ENCODE data around the gene SEMA4D.

The SEMA4D gene

GRCh38 chr9:89395931-89396710 lies 101.8 kb downstream of the SEMA4D start:
- H3K4me1 ChIP-seq (ENCODE audit: control insufficient read depth in 5 of 5, insufficient read depth in 5 of 5, low read length in 5 of 5): peaks cover 0 to 10% (median 0%) of the 10 kb centered on the region in 5 donors

GRCh38 chr9:89394412-89394811 lies 103.5 kb downstream of the SEMA4D start:
- Histone ChIP-seq H3K9ac (ENCODE audit: low read length in 5 of 5) (no peak overlapping the region), H3K36me3 (ENCODE audit: control insufficient read depth in 5 of 5, insufficient read depth in 5 of 5, low read length in 5 of 5) (peaks cover 0 to 26% (median 3%) of the 10 kb centered on the region in 5 donors), H3K4me3 (ENCODE audit: low read depth in 1 of 5, low read length in 5 of 5) (no peak overlapping the region), H3K27me3 (ENCODE audit: control insufficient read depth in 5 of 5, insufficient read depth in 4 of 5, low read length in 5 of 5) (no peaks in the 10 kb centered on the region), H3K27ac (ENCODE audit: low read depth, low read length) (no peak overlapping the region), H3K4me1 (ENCODE audit: control insufficient read depth in 5 of 5, insufficient read depth in 5 of 5, low read length in 5 of 5) (peaks cover 0 to 6% (median 3%) of the 10 kb centered on the region in 5 donors), H3K9me3 (ENCODE audit: control insufficient read depth in 5 of 5, low read length in 5 of 5) (no peaks in the 10 kb centered on the region)

More at GRCh38 chr9:89395931-89396710, 101.8 kb downstream of the SEMA4D start:
- Histone ChIP-seq H3K36me3 (ENCODE audit: control insufficient read depth in 5 of 5, insufficient read depth in 5 of 5, low read length in 5 of 5) (peaks cover 0 to 16% (median 3%) of the 10 kb centered on the region in 5 donors), H3K9ac (ENCODE audit: low read length in 5 of 5) (no peak overlapping the region), H3K9me3 (ENCODE audit: control insufficient read depth in 5 of 5, low read length in 5 of 5) (no peaks in the 10 kb centered on the region), H3K27me3 (ENCODE audit: control insufficient read depth in 5 of 5, insufficient read depth in 4 of 5, low read length in 5 of 5) (no peaks in the 10 kb centered on the region), H3K4me3 (ENCODE audit: low read depth in 1 of 5, low read length in 5 of 5) (no peak overlapping the region), H3K27ac (ENCODE audit: low read depth, low read length) (no peak overlapping the region)

GRCh38 chr9:89391585-89391984 lies 106.3 kb downstream of the SEMA4D start:
- peaks cover 0 to 28% (median 5%) of the 10 kb centered on the region in 5 donors for H3K36me3 ChIP-seq (ENCODE audit: control insufficient read depth in 5 of 5, insufficient read depth in 5 of 5, low read length in 5 of 5)

GRCh38 chr9:89390578-89391116 lies 107.3 kb downstream of the SEMA4D start:
- Histone ChIP-seq H3K27me3 (ENCODE audit: control insufficient read depth in 5 of 5, insufficient read depth in 4 of 5, low read length in 5 of 5) (no peaks in the 10 kb centered on the region), H3K9ac (ENCODE audit: low read length in 5 of 5) (no peak overlapping the region), H3K9me3 (ENCODE audit: control insufficient read depth in 5 of 5, low read length in 5 of 5) (no peaks in the 10 kb centered on the region), H3K4me1 (ENCODE audit: control insufficient read depth in 5 of 5, insufficient read depth in 5 of 5, low read length in 5 of 5) (peaks cover 8 to 27% (median 20%) of the 10 kb centered on the region in 5 donors), H3K27ac (ENCODE audit: low read depth, low read length) (no peak overlapping the region), H3K4me3 (ENCODE audit: low read depth in 1 of 5, low read length in 5 of 5) (no peak overlapping the region), H3K36me3 (ENCODE audit: control insufficient read depth in 5 of 5, insufficient read depth in 5 of 5, low read length in 5 of 5) (peaks cover 0 to 22% (median 2%) of the 10 kb centered on the region in 5 donors)

More at GRCh38 chr9:89391585-89391984, 106.3 kb downstream of the SEMA4D start:
- no peaks in the 10 kb centered on the region for H3K27me3 ChIP-seq (ENCODE audit: control insufficient read depth in 5 of 5, insufficient read depth in 4 of 5, low read length in 5 of 5)
- no peak overlapping the region for H3K4me3 ChIP-seq (ENCODE audit: low read depth in 1 of 5, low read length in 5 of 5)
- no peak overlapping the region for H3K27ac ChIP-seq (ENCODE audit: low read depth, low read length)
- H3K9ac ChIP-seq (ENCODE audit: low read length in 5 of 5): no peak overlapping the region
- peaks cover 8 to 25% (median 20%) of the 10 kb centered on the region in 5 donors for H3K4me1 ChIP-seq (ENCODE audit: control insufficient read depth in 5 of 5, insufficient read depth in 5 of 5, low read length in 5 of 5)
- H3K9me3 ChIP-seq (ENCODE audit: control insufficient read depth in 5 of 5, low read length in 5 of 5): no peaks in the 10 kb centered on the region

GRCh38 chr9:89390068-89390555 lies 107.8 kb downstream of the SEMA4D start:
- Histone ChIP-seq H3K9me3 (ENCODE audit: control insufficient read depth in 5 of 5, low read length in 5 of 5) (no peaks in the 10 kb centered on the region), H3K36me3 (ENCODE audit: control insufficient read depth in 5 of 5, insufficient read depth in 5 of 5, low read length in 5 of 5) (peaks cover 0 to 21% (median 2%) of the 10 kb centered on the region in 5 donors), H3K4me1 (ENCODE audit: control insufficient read depth in 5 of 5, insufficient read depth in 5 of 5, low read length in 5 of 5) (peaks cover 8 to 27% (median 20%) of the 10 kb centered on the region in 5 donors), H3K9ac (ENCODE audit: low read length in 5 of 5) (no peak overlapping the region), H3K27me3 (ENCODE audit: control insufficient read depth in 5 of 5, insufficient read depth in 4 of 5, low read length in 5 of 5) (no peaks in the 10 kb centered on the region), H3K27ac (ENCODE audit: low read depth, low read length) (no peak overlapping the region), H3K4me3 (ENCODE audit: low read depth in 1 of 5, low read length in 5 of 5) (no peak overlapping the region)

GRCh38 chr9:89388868-89389177 lies 109.1 kb downstream of the SEMA4D start:
- Histone ChIP-seq H3K27ac (ENCODE audit: low read depth, low read length) (peak overlapping the region; percentile 41), H3K9ac (ENCODE audit: low read length in 5 of 5) (no peak overlapping the region), H3K4me1 (ENCODE audit: control insufficient read depth in 5 of 5, insufficient read depth in 5 of 5, low read length in 5 of 5) (peaks cover 8 to 27% (median 20%) of the 10 kb centered on the region in 5 donors), H3K36me3 (ENCODE audit: control insufficient read depth in 5 of 5, insufficient read depth in 5 of 5, low read length in 5 of 5) (peaks cover 0 to 24% (median 2%) of the 10 kb centered on the region in 5 donors), H3K4me3 (ENCODE audit: low read depth in 1 of 5, low read length in 5 of 5) (no peak overlapping the region), H3K9me3 (ENCODE audit: control insufficient read depth in 5 of 5, low read length in 5 of 5) (no peaks in the 10 kb centered on the region), H3K27me3 (ENCODE audit: control insufficient read depth in 5 of 5, insufficient read depth in 4 of 5, low read length in 5 of 5) (no peaks in the 10 kb centered on the region)

- peak overlapping the region in 1 of 5 donors; percentile 56 for H3K9ac ChIP-seq (ENCODE audit: low read length in 5 of 5)
- H3K4me1 ChIP-seq (ENCODE audit: control insufficient read depth in 5 of 5, insufficient read depth in 5 of 5, low read length in 5 of 5): peaks cover 8 to 27% (median 20%) of the 10 kb centered on the region in 5 donors
- H3K36me3 ChIP-seq (ENCODE audit: control insufficient read depth in 5 of 5, insufficient read depth in 5 of 5, low read length in 5 of 5): peaks cover 0 to 24% (median 2%) of the 10 kb centered on the region in 5 donors
These were observed 109.6 kb downstream of the SEMA4D start for GRCh38 chr9:89388084-89388867.

GRCh38 chr9:89387197-89387849 lies 110.6 kb downstream of the SEMA4D start:
- Histone ChIP-seq H3K36me3 (ENCODE audit: control insufficient read depth in 5 of 5, insufficient read depth in 5 of 5, low read length in 5 of 5) (peaks cover 0 to 22% (median 2%) of the 10 kb centered on the region in 5 donors), H3K4me3 (ENCODE audit: low read depth in 1 of 5, low read length in 5 of 5) (no peak overlapping the region), H3K27me3 (ENCODE audit: control insufficient read depth in 5 of 5, insufficient read depth in 4 of 5, low read length in 5 of 5) (no peaks in the 10 kb centered on the region), H3K9me3 (ENCODE audit: control insufficient read depth in 5 of 5, low read length in 5 of 5) (no peaks in the 10 kb centered on the region), H3K9ac (ENCODE audit: low read length in 5 of 5) (no peak overlapping the region), H3K27ac (ENCODE audit: low read depth, low read length) (peak overlapping the region; percentile 90), H3K4me1 (ENCODE audit: control insufficient read depth in 5 of 5, insufficient read depth in 5 of 5, low read length in 5 of 5) (peaks cover 8 to 27% (median 20%) of the 10 kb centered on the region in 5 donors)

More at GRCh38 chr9:89388084-89388867, 109.6 kb downstream of the SEMA4D start:
- peak overlapping the region; percentile 90 for H3K27ac ChIP-seq (ENCODE audit: low read depth, low read length)
- H3K27me3 ChIP-seq (ENCODE audit: control insufficient read depth in 5 of 5, insufficient read depth in 4 of 5, low read length in 5 of 5): no peaks in the 10 kb centered on the region
- no peak overlapping the region for H3K4me3 ChIP-seq (ENCODE audit: low read depth in 1 of 5, low read length in 5 of 5)
- H3K9me3 ChIP-seq (ENCODE audit: control insufficient read depth in 5 of 5, low read length in 5 of 5): no peaks in the 10 kb centered on the region

- Histone ChIP-seq H3K36me3 (ENCODE audit: control insufficient read depth in 5 of 5, insufficient read depth in 5 of 5, low read length in 5 of 5) (peaks cover 0 to 22% (median 2%) of the 10 kb centered on the region in 5 donors), H3K27ac (ENCODE audit: low read depth, low read length) (peak overlapping the region; percentile 90), H3K4me1 (ENCODE audit: control insufficient read depth in 5 of 5, insufficient read depth in 5 of 5, low read length in 5 of 5) (peaks cover 8 to 27% (median 20%) of the 10 kb centered on the region in 5 donors), H3K27me3 (ENCODE audit: control insufficient read depth in 5 of 5, insufficient read depth in 4 of 5, low read length in 5 of 5) (no peaks in the 10 kb centered on the region), H3K9ac (ENCODE audit: low read length in 5 of 5) (no peak overlapping the region), H3K9me3 (ENCODE audit: control insufficient read depth in 5 of 5, low read length in 5 of 5) (no peaks in the 10 kb centered on the region), H3K4me3 (ENCODE audit: low read depth in 1 of 5, low read length in 5 of 5) (no peak overlapping the region)
These were observed 111.1 kb downstream of the SEMA4D start for GRCh38 chr9:89386797-89387196.

Data from subcutaneous abdominal adipose tissue (tissue), 5 donors.